DOHH2 (cell line): ENCODE data around the gene GLYATL3.

ENCODE experiments used
- H3F3A ChIP-seq: fragments of 200-600 bp; sonication (generic), shearing (Covaris generic); 2 replicates; pipeline ENCODE4 v1.6.0; 2016; ENCODE audit warnings: antibody characterized with exemption, mild to moderate bottlenecking; ENCODE audit not compliant: control insufficient read depth, insufficient read depth
- H3K27ac ChIP-seq: fragments of 200-600 bp; sonication (generic); 2 replicates; pipeline ENCODE4 v1.5.1; 2014; ENCODE audit warnings: low read depth, mild to moderate bottlenecking, low read length, moderate library complexity
- H3K27me3 ChIP-seq: fragments of 200-600 bp; sonication (generic); 2 replicates; pipeline ENCODE4 v1.6.1; 2014; ENCODE audit warnings: mild to moderate bottlenecking, low read length, mixed read lengths; ENCODE audit not compliant: control insufficient read depth
- H3K36me3 ChIP-seq: fragments of 200-600 bp; sonication (generic); 2 replicates; pipeline ENCODE4 v1.6.1; 2014; ENCODE audit warnings: mild to moderate bottlenecking, low read length, moderate library complexity, mixed read lengths; ENCODE audit not compliant: control insufficient read depth
- H3K4me1 ChIP-seq: fragments of 200-600 bp; sonication (generic); 2 replicates; pipeline ENCODE4 v1.6.1; 2014; ENCODE audit warnings: mild to moderate bottlenecking, low read length, mixed read lengths; ENCODE audit not compliant: control insufficient read depth
- H3K4me2 ChIP-seq: fragments of 200-600 bp; sonication (generic); 2 replicates; pipeline ENCODE4 v1.6.0; 2014; ENCODE audit warnings: mild to moderate bottlenecking, low read length, moderate library complexity
- H3K4me3 ChIP-seq: fragments of 200-600 bp; sonication (generic); 2 replicates; pipeline ENCODE4 v1.5.1; 2014; ENCODE audit warnings: mild to moderate bottlenecking, low read length, mixed read lengths
- H3K79me2 ChIP-seq: fragments of 200-600 bp; sonication (generic); 2 replicates; pipeline ENCODE4 v1.6.1; 2014; ENCODE audit warnings: mild to moderate bottlenecking, low read length, mixed read lengths; ENCODE audit not compliant: control insufficient read depth
- H3K9me2 ChIP-seq: fragments of 200-600 bp; sonication (generic); replicated peaks from 2 replicates; pipeline ENCODE4 v1.6.1; 2014; ENCODE audit warnings: mild to moderate bottlenecking, low read length, mixed read lengths; ENCODE audit not compliant: control insufficient read depth
- H3K9me3 ChIP-seq: fragments of 200-600 bp; sonication (generic); 2 replicates; pipeline ENCODE4 v1.6.1; 2014; ENCODE audit warnings: antibody characterized with exemption, low read length, mixed read lengths; ENCODE audit not compliant: control insufficient read depth, insufficient read depth
- H4K20me1 ChIP-seq: fragments of 200-600 bp; sonication (generic); 2 replicates; pipeline ENCODE4 v1.6.0; 2014; ENCODE audit warnings: low read depth, mild to moderate bottlenecking, antibody characterized with exemption, low read length, moderate library complexity; ENCODE audit not compliant: control insufficient read depth, insufficient read depth
- CTCF ChIP-seq: fragments of 200-600 bp; sonication (generic); IDR thresholded peaks from one replicate; pipeline ENCODE4 v1.5.1; 2014; ENCODE audit warnings: antibody characterized with exemption, mild to moderate bottlenecking, low read depth, low read length; ENCODE audit not compliant: poor library complexity, severe bottlenecking
- EZH2phosphoT487 ChIP-seq: fragments of 200-600 bp; sonication (generic); IDR thresholded peaks from 2 replicates; pipeline ENCODE4 v1.6.1; 2017; ENCODE audit warnings: borderline replicate concordance, mild to moderate bottlenecking, antibody characterized with exemption, low read length, moderate library complexity, mixed read lengths

Gene GLYATL3

DNA sequence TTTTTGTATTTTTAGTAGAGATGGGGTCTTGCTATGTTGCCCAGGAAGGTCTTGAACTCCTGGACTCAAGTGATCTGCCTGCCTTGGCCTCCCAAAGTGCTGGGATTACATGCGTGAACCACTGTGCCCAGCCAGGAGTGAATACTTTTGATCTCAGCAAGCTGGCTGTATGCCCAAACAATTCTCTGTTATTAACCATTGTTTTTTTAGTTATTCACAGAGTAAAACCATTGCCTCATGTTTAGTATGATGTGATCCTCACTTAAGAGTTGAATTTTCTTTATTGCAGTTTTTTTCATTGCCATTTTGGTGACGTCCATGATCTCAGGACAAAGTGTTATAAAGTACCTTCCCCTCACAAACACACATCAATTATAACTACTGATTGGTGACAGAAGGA is 65.5 kb downstream of the GLYATL3 start:
- H3K4me2 ChIP-seq: no peak overlapping the region
- H4K20me1 ChIP-seq: no peaks in the 10 kb centered on the region
- no peak for TF ChIP-seq EZH2phosphoT487
- no peak for TF ChIP-seq CTCF

DNA sequence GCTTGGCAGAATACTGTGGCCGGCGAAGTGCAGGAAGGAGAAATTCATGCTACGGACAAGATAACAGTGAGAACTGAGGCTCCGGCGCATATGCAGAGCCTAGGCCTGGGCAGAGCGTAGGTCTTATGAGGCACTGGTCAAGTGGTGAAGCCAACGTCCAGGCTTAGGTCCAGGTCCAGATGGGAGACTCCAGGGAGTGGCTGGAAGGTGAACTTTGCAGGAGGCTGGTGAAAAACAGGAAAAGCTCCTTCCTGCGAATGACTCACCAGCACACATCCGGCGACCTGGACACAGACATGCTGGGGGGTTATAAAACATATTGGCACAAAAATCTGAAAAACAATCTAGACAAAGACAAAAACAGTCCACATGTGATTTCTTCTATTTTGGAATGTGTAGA is 66.1 kb downstream of the GLYATL3 start:
- H3K9me3 ChIP-seq: no peaks in the 10 kb centered on the region
- no peaks in the 10 kb centered on the region for H3K9me2 ChIP-seq
- no peak overlapping the region for H3K4me3 ChIP-seq
- H3K36me3 ChIP-seq: no peaks in the 10 kb centered on the region
- TF ChIP-seq EZH2phosphoT487 (no peak), CTCF (no peak)
- no peaks in the 10 kb centered on the region for H3K4me1 ChIP-seq
- no peak overlapping the region for H3K27ac ChIP-seq
- no peaks in the 10 kb centered on the region for H3K79me2 ChIP-seq
- no peaks in the 10 kb centered on the region for H3F3A ChIP-seq
- no peaks in the 10 kb centered on the region for H4K20me1 ChIP-seq
- H3K27me3 ChIP-seq: no peaks in the 10 kb centered on the region
- H3K4me2 ChIP-seq: no peak overlapping the region

More for the DNA sequence above, 65.5 kb downstream of the GLYATL3 start:
- Histone ChIP-seq H3K9me3 (no peaks in the 10 kb centered on the region), H3K9me2 (no peaks in the 10 kb centered on the region), H3K4me3 (no peak overlapping the region), H3F3A (no peaks in the 10 kb centered on the region), H3K36me3 (no peaks in the 10 kb centered on the region), H3K4me1 (no peaks in the 10 kb centered on the region), H3K27me3 (no peaks in the 10 kb centered on the region), H3K79me2 (no peaks in the 10 kb centered on the region), H3K27ac (no peak overlapping the region)

- H3K4me2 ChIP-seq: no peak overlapping the region
- no peaks in the 10 kb centered on the region for H3K4me1 ChIP-seq
These were observed 70.9 kb downstream of the GLYATL3 start for GRCh38 chr6:49570474-49571079.

More at GRCh38 chr6:49570474-49571079, 70.9 kb downstream of the GLYATL3 start:
- Histone ChIP-seq H3K36me3 (no peaks in the 10 kb centered on the region), H3F3A (no peaks in the 10 kb centered on the region), H3K79me2 (no peaks in the 10 kb centered on the region), H4K20me1 (no peaks in the 10 kb centered on the region), H3K27ac (no peak overlapping the region), H3K4me3 (no peak overlapping the region), H3K9me3 (no peaks in the 10 kb centered on the region), H3K27me3 (no peaks in the 10 kb centered on the region), H3K9me2 (no peaks in the 10 kb centered on the region)
- no peak for TF ChIP-seq CTCF
- no peak for TF ChIP-seq EZH2phosphoT487
